Neural cell (in vitro differentiated cells): ENCODE measurements around the gene CARMIL1. TPM values are rescaled to one million over a fixed set of nuclear protein-coding genes. Genes with fewer than 3 reads are reported as not detected.

Experiments
- H2AFZ ChIP-seq: fragments of 200-600, 300-800 bp; sonication (generic), shearing (Covaris generic); 2 replicates; pipeline ENCODE4 v1.6.0; 2014; ENCODE audit warnings: low read depth, mild to moderate bottlenecking, antibody characterized with exemption, low read length, moderate library complexity
- H3F3A ChIP-seq: fragments of 200-600 bp; shearing (Covaris generic); 2 replicates; pipeline ENCODE4 v1.6.1; 2016; ENCODE audit warnings: mild to moderate bottlenecking, moderate library complexity, mixed read lengths, antibody characterized with exemption, low read length; ENCODE audit not compliant: insufficient read depth, poor library complexity, severe bottlenecking
- H3K27ac ChIP-seq: fragments of 200-600, 300-800 bp; sonication (generic), shearing (Covaris generic); 2 replicates; pipeline ENCODE4 v1.5.1; 2014; ENCODE audit warnings: mild to moderate bottlenecking, low read length, moderate library complexity
- H3K27me3 ChIP-seq: fragments of 300-800, 200-600 bp; sonication (generic), shearing (Covaris generic); 2 replicates; pipeline ENCODE4 v1.6.0; 2014; ENCODE audit warnings: mild to moderate bottlenecking, low read depth, low read length, moderate library complexity; ENCODE audit not compliant: insufficient read depth
- H3K36me3 ChIP-seq: fragments of 300-800, 200-600 bp; sonication (generic), shearing (Covaris generic); 2 replicates; pipeline ENCODE4 v1.5.1; 2014; ENCODE audit warnings: mild to moderate bottlenecking, antibody characterized with exemption, low read length, moderate library complexity; ENCODE audit not compliant: insufficient read depth
- H3K4me2 ChIP-seq: fragments of 300-800, 200-600 bp; sonication (generic), shearing (Covaris generic); 2 replicates; pipeline ENCODE4 v1.6.0; 2014; ENCODE audit warnings: mild to moderate bottlenecking, low read length
- H3K4me3 ChIP-seq: fragments of 300-800, 200-600 bp; sonication (generic), shearing (Covaris generic); 2 replicates; pipeline ENCODE4 v1.5.1; 2014; ENCODE audit warnings: mild to moderate bottlenecking, low read length, moderate library complexity
- H3K79me2 ChIP-seq: fragments of 200-600 bp; shearing (Covaris generic); replicated peaks from 2 replicates; pipeline ENCODE4 v1.6.0; 2014; ENCODE audit warnings: mild to moderate bottlenecking, low read length, moderate library complexity; ENCODE audit not compliant: insufficient read depth
- H3K9ac ChIP-seq: fragments of 300-800, 200-600 bp; sonication (generic), shearing (Covaris generic); 2 replicates; pipeline ENCODE4 v1.6.1; 2016; ENCODE audit warnings: mild to moderate bottlenecking, low read length, mixed read lengths
- H3K9me2 ChIP-seq: fragments of 200-600 bp; shearing (Covaris generic); 2 replicates; pipeline ENCODE4 v1.6.1; 2016; ENCODE audit warnings: mild to moderate bottlenecking, low read length, mixed read lengths; ENCODE audit not compliant: insufficient read depth
- H3K9me3 ChIP-seq: fragments of 200-600, 300-800 bp; sonication (generic), shearing (Covaris generic); 2 replicates; pipeline ENCODE4 v1.6.1; 2016; ENCODE audit warnings: mild to moderate bottlenecking, mixed run types, low read length, moderate library complexity, mixed read lengths
- H4K20me1 ChIP-seq: fragments of 200-600 bp; shearing (Covaris generic); 2 replicates; pipeline ENCODE4 v1.6.1; 2016; ENCODE audit warnings: mild to moderate bottlenecking, mixed run types; ENCODE audit not compliant: insufficient read depth
- EP300 ChIP-seq: fragments of 450-650 bp; conservative IDR thresholded peaks from 2 replicates; pipeline ENCODE4 v1.6.1; 2014; ENCODE audit warnings: antibody characterized with exemption, mild to moderate bottlenecking, moderate library complexity; ENCODE audit not compliant: poor library complexity, severe bottlenecking
- EZH2 ChIP-seq: fragments of 200-600, 300-800 bp; shearing (Covaris generic), sonication (generic); IDR thresholded peaks from 2 replicates; pipeline ENCODE4 v1.6.1; 2014; ENCODE audit warnings: antibody characterized with exemption, low read length, borderline replicate concordance, mild to moderate bottlenecking; ENCODE audit not compliant: insufficient read depth, poor library complexity, severe bottlenecking
- MXI1 ChIP-seq: fragments of 450-650 bp; conservative IDR thresholded peaks from 2 replicates; pipeline ENCODE4 v1.6.1; 2014; ENCODE audit warnings: antibody characterized with exemption, mild to moderate bottlenecking; ENCODE audit not compliant: poor library complexity, severe bottlenecking
- POLR2AphosphoS5 ChIP-seq: IDR thresholded peaks from 2 replicates; pipeline ENCODE4 v1.6.1; 2012
- RAD21 ChIP-seq: fragments of 450-650 bp; conservative IDR thresholded peaks from 2 replicates; pipeline ENCODE4 v1.6.1; 2014; ENCODE audit warnings: antibody characterized with exemption, mild to moderate bottlenecking, moderate library complexity
- SMC3 ChIP-seq: fragments of 450-650 bp; conservative IDR thresholded peaks from 2 replicates; pipeline ENCODE4 v1.6.1; 2014; ENCODE audit warnings: antibody characterized with exemption, mild to moderate bottlenecking, moderate library complexity; ENCODE audit not compliant: poor library complexity
- TAF1 ChIP-seq: IDR thresholded peaks from 2 replicates; pipeline ENCODE4 v1.6.1; 2012; ENCODE audit warnings: low read depth
- polyA plus RNA-seq: library from polyadenylated mRNA; depleted of rRNA; stranded (reverse); fragments of >200 nt; gene quantifications from 2 replicates; pipeline ENCODE4 v1.2.3, GENCODE V29; 2014
- TF ChIP-seq, protein P1 (sequence below): IDR thresholded peaks from 2 replicates; pipeline ENCODE4 v1.6.1; 2012; ENCODE audit warnings: borderline replicate concordance
- TF ChIP-seq, protein P2 (sequence below): fragments of 450-650 bp; IDR thresholded peaks from 2 replicates; pipeline ENCODE4 v1.5.1; 2014; ENCODE audit warnings: antibody characterized with exemption, mild to moderate bottlenecking, moderate library complexity; ENCODE audit not compliant: poor library complexity, severe bottlenecking

Gene CARMIL1
- polyA plus RNA-seq, 1 donor from 2014 or later: 5.3 TPM

DNA sequence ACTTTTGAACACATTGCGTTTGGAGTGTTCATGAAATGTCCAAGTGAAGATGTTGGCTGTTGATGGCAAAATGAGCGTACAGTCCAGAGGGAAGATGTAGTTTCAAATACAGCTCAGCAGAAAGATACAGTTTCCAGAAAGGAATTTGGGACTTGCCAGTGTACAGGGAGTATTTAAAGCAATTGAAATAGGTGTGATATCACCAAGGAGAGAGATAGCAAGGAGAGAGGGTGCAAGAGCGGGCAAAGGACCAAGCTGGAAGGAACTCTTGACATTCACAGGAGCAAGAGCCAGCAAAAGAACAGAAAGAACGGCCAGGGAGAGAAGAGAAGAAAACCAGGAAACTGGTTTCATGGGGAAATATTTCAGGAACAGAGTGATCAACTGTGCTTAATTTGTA lies 47.8 kb downstream of the CARMIL1 start:
- no peaks in the 10 kb centered on the region for H3K79me2 ChIP-seq
- no peaks in the 10 kb centered on the region for H3K36me3 ChIP-seq
- TF ChIP-seq, protein P1, sequence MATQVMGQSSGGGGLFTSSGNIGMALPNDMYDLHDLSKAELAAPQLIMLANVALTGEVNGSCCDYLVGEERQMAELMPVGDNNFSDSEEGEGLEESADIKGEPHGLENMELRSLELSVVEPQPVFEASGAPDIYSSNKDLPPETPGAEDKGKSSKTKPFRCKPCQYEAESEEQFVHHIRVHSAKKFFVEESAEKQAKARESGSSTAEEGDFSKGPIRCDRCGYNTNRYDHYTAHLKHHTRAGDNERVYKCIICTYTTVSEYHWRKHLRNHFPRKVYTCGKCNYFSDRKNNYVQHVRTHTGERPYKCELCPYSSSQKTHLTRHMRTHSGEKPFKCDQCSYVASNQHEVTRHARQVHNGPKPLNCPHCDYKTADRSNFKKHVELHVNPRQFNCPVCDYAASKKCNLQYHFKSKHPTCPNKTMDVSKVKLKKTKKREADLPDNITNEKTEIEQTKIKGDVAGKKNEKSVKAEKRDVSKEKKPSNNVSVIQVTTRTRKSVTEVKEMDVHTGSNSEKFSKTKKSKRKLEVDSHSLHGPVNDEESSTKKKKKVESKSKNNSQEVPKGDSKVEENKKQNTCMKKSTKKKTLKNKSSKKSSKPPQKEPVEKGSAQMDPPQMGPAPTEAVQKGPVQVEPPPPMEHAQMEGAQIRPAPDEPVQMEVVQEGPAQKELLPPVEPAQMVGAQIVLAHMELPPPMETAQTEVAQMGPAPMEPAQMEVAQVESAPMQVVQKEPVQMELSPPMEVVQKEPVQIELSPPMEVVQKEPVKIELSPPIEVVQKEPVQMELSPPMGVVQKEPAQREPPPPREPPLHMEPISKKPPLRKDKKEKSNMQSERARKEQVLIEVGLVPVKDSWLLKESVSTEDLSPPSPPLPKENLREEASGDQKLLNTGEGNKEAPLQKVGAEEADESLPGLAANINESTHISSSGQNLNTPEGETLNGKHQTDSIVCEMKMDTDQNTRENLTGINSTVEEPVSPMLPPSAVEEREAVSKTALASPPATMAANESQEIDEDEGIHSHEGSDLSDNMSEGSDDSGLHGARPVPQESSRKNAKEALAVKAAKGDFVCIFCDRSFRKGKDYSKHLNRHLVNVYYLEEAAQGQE: no peak
- no peak for TF ChIP-seq MXI1
- TF ChIP-seq EP300: no peak
- TF ChIP-seq RAD21: no peak
- TF ChIP-seq POLR2AphosphoS5: no peak
- TF ChIP-seq SMC3: no peak
- TF ChIP-seq, protein P2, sequence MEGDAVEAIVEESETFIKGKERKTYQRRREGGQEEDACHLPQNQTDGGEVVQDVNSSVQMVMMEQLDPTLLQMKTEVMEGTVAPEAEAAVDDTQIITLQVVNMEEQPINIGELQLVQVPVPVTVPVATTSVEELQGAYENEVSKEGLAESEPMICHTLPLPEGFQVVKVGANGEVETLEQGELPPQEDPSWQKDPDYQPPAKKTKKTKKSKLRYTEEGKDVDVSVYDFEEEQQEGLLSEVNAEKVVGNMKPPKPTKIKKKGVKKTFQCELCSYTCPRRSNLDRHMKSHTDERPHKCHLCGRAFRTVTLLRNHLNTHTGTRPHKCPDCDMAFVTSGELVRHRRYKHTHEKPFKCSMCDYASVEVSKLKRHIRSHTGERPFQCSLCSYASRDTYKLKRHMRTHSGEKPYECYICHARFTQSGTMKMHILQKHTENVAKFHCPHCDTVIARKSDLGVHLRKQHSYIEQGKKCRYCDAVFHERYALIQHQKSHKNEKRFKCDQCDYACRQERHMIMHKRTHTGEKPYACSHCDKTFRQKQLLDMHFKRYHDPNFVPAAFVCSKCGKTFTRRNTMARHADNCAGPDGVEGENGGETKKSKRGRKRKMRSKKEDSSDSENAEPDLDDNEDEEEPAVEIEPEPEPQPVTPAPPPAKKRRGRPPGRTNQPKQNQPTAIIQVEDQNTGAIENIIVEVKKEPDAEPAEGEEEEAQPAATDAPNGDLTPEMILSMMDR: no peak
- no peak for TF ChIP-seq EZH2
- no peak for TF ChIP-seq TAF1
- H3K9me2 ChIP-seq: no peaks in the 10 kb centered on the region
- H3K9me3 ChIP-seq: no peaks in the 10 kb centered on the region
- H4K20me1 ChIP-seq: no peaks in the 10 kb centered on the region
- no peak overlapping the region for H2AFZ ChIP-seq
- no peaks in the 10 kb centered on the region for H3F3A ChIP-seq
- H3K4me2 ChIP-seq: no peak overlapping the region
- H3K4me3 ChIP-seq: no peak overlapping the region
- H3K27ac ChIP-seq: no peak overlapping the region
- no peak overlapping the region for H3K9ac ChIP-seq
- no peaks in the 10 kb centered on the region for H3K27me3 ChIP-seq

DNA sequence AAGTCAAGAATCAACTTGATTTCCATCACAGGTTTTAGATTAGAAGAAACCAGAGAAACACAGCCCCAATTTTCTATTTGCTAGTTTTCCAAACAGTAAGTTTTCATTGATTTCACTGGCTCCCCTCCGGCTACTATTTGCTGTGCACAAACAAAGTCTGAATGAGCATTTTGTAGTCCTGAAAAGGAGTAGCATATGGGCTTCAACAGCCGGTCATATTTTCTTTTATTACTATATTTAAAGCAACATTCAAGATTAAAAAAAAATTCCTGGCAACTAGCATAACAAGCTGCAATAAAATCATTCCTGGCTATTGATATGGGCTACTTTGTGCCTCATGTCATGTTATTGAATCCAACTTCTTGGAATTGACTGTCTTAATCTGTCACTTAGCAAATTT lies 48.3 kb downstream of the CARMIL1 start:
- no peaks in the 10 kb centered on the region for H4K20me1 ChIP-seq
- no peak overlapping the region for H3K4me2 ChIP-seq
- H3K9me3 ChIP-seq: no peaks in the 10 kb centered on the region
- no peaks in the 10 kb centered on the region for H3K79me2 ChIP-seq
- H3K9me2 ChIP-seq: no peaks in the 10 kb centered on the region
- no peak overlapping the region for H2AFZ ChIP-seq
- no peaks in the 10 kb centered on the region for H3K27me3 ChIP-seq
- H3K9ac ChIP-seq: no peak overlapping the region
- no peak for TF ChIP-seq POLR2AphosphoS5
- TF ChIP-seq, protein P2: no peak
- no peak for TF ChIP-seq MXI1
- no peaks in the 10 kb centered on the region for H3F3A ChIP-seq
- H3K36me3 ChIP-seq: no peaks in the 10 kb centered on the region
- no peak overlapping the region for H3K27ac ChIP-seq
- no peak overlapping the region for H3K4me3 ChIP-seq
